H9 (cell line): ENCODE results near the gene TCEA3. TPM values are rescaled to one million over a fixed set of nuclear protein-coding genes. Genes with fewer than 3 reads are reported as not detected.
A peak's percentile ranks its signal among the peaks of the same experiment; 100 is the strongest.

Experiments used
- DNase-seq: peaks from one replicate; pipeline ENCODE4 v3.0.0-alpha.2; 2017
- H2AFZ ChIP-seq: one replicate; pipeline ENCODE4 v1.6.1; 2013; ENCODE audit warnings: mild to moderate bottlenecking, low read length, control low read depth, moderate library complexity
- H2AK5ac ChIP-seq: 2 replicates; pipeline ENCODE4 v1.6.1; 2013; ENCODE audit warnings: low read length, control low read depth, mixed read lengths; ENCODE audit not compliant: insufficient read length
- H2BK120ac ChIP-seq: one replicate; pipeline ENCODE4 v1.6.1; 2013; ENCODE audit warnings: low read depth, mild to moderate bottlenecking, low read length, control low read depth, inconsistent platforms; ENCODE audit not compliant: poor library complexity, severe bottlenecking
- H2BK12ac ChIP-seq: 2 replicates; pipeline ENCODE4 v1.6.1; 2013; ENCODE audit warnings: low read length, control low read depth, mixed read lengths, low read depth; ENCODE audit not compliant: insufficient read length
- H2BK15ac ChIP-seq: 2 replicates; pipeline ENCODE4 v1.6.1; 2013; ENCODE audit warnings: low read depth, low read length, control low read depth
- H2BK20ac ChIP-seq: one replicate; pipeline ENCODE4 v1.6.1; 2013; ENCODE audit warnings: low read depth, mild to moderate bottlenecking, low read length, control low read depth, inconsistent platforms; ENCODE audit not compliant: poor library complexity, severe bottlenecking
- H2BK5ac ChIP-seq: 2 replicates; pipeline ENCODE4 v1.6.1; 2013; ENCODE audit warnings: low read length, control low read depth, mixed read lengths; ENCODE audit not compliant: insufficient read length
- H3K14ac ChIP-seq: 2 replicates; pipeline ENCODE4 v1.6.1; 2013; ENCODE audit warnings: low read length, control low read depth; ENCODE audit not compliant: insufficient read depth
- H3K18ac ChIP-seq: 2 replicates; pipeline ENCODE4 v1.6.1; 2013; ENCODE audit warnings: low read depth, mild to moderate bottlenecking, mixed read lengths, low read length, control low read depth; ENCODE audit not compliant: insufficient read length
- H3K23ac ChIP-seq: 2 replicates; pipeline ENCODE4 v1.6.1; 2013; ENCODE audit warnings: low read length, control low read depth, mixed read lengths, low read depth; ENCODE audit not compliant: insufficient read length
- H3K23me2 ChIP-seq: 2 replicates; pipeline ENCODE4 v1.6.1; 2013; ENCODE audit warnings: low read depth, mild to moderate bottlenecking, mixed read lengths, low read length, control low read depth; ENCODE audit not compliant: insufficient read length, poor library complexity, severe bottlenecking
- H3K27ac ChIP-seq: 2 replicates; pipeline ENCODE4 v1.5.1; 2013; ENCODE audit warnings: low read length, control low read depth, mixed read lengths, low read depth; ENCODE audit not compliant: insufficient read length
- H3K27me3 ChIP-seq: 2 replicates; pipeline ENCODE4 v1.6.1; 2013; ENCODE audit warnings: low read length, control low read depth, inconsistent platforms; ENCODE audit not compliant: insufficient read depth
- H3K4ac ChIP-seq: 2 replicates; pipeline ENCODE4 v1.6.1; 2013; ENCODE audit warnings: low read depth, mild to moderate bottlenecking, control low read depth, inconsistent platforms, low read length, moderate library complexity
- H3K4me1 ChIP-seq: 2 replicates; pipeline ENCODE4 v1.6.1; 2013; ENCODE audit warnings: low read length, control low read depth, inconsistent platforms; ENCODE audit not compliant: insufficient read depth
- H3K4me2 ChIP-seq: 2 replicates; pipeline ENCODE4 v1.6.1; 2013; ENCODE audit warnings: low read length, control low read depth, mixed read lengths; ENCODE audit not compliant: insufficient read length, insufficient read depth
- H3K56ac ChIP-seq: 2 replicates; pipeline ENCODE4 v1.6.1; 2013; ENCODE audit warnings: low read depth, mild to moderate bottlenecking, mixed read lengths, low read length, control low read depth; ENCODE audit not compliant: insufficient read length
- H3K79me1 ChIP-seq: 2 replicates; pipeline ENCODE4 v1.6.1; 2013; ENCODE audit warnings: low read depth, mild to moderate bottlenecking, moderate library complexity, low read length, control low read depth, inconsistent platforms; ENCODE audit not compliant: insufficient read depth, poor library complexity, severe bottlenecking
- H3K79me2 ChIP-seq: 2 replicates; pipeline ENCODE4 v1.6.1; 2013; ENCODE audit warnings: low read length, control low read depth, inconsistent platforms; ENCODE audit not compliant: insufficient read depth
- H3K9ac ChIP-seq: 2 replicates; pipeline ENCODE4 v1.6.1; 2013; ENCODE audit warnings: low read length, control low read depth, mixed read lengths; ENCODE audit not compliant: insufficient read length; ENCODE audit errors: extremely low read depth
- H3K9me3 ChIP-seq: one replicate; pipeline ENCODE4 v1.6.1; 2013; ENCODE audit warnings: low read depth, low read length, inconsistent platforms; ENCODE audit not compliant: control insufficient read depth
- H3T11ph ChIP-seq: one replicate; pipeline ENCODE4 v1.6.1; 2013; ENCODE audit warnings: mild to moderate bottlenecking, low read length, control low read depth, inconsistent platforms
- H4K20me1 ChIP-seq: one replicate; pipeline ENCODE4 v1.6.1; 2013; ENCODE audit not compliant: control insufficient read depth, insufficient read length, insufficient read depth
- H4K5ac ChIP-seq: 2 replicates; pipeline ENCODE4 v1.6.1; 2013; ENCODE audit warnings: low read depth, mild to moderate bottlenecking, mixed read lengths, low read length, control low read depth; ENCODE audit not compliant: insufficient read length
- H4K8ac ChIP-seq: replicated peaks from 2 replicates; pipeline ENCODE4 v1.6.1; 2013; ENCODE audit warnings: low read length, control low read depth, mixed read lengths, low read depth; ENCODE audit not compliant: insufficient read length
- H4K91ac ChIP-seq: 2 replicates; pipeline ENCODE4 v1.6.1; 2013; ENCODE audit warnings: low read depth, mild to moderate bottlenecking, moderate library complexity, mixed read lengths, low read length, control low read depth; ENCODE audit not compliant: insufficient read length
- H3K27ac Mint-ChIP-seq, 3 experiments: 2 replicates in 2 of 3; 3 replicates in 1 of 3; pipeline ENCODE4 v1.8.0; 2020 to 2021; ENCODE audit warnings: mixed read lengths in 3 of 3, mild to moderate bottlenecking in 1 of 3, moderate library complexity in 1 of 3
- H3K27me3 Mint-ChIP-seq: 2 replicates; pipeline ENCODE4 v1.8.0; 2021; ENCODE audit warnings: low read depth, mild to moderate bottlenecking, moderate library complexity, mixed read lengths
- H3K36me3 Mint-ChIP-seq, 3 experiments: 2 replicates in 2 of 3; 3 replicates in 1 of 3; pipeline ENCODE4 v1.8.0; 2020 to 2021; ENCODE audit warnings: low read depth in 3 of 3, mixed read lengths in 3 of 3; ENCODE audit not compliant: insufficient read depth in 1 of 3
- H3K4me1 Mint-ChIP-seq, 2 experiments: 2 replicates each; pipeline ENCODE4 v1.8.0; 2020; ENCODE audit warnings: mixed read lengths in 2 of 2
- H3K4me3 Mint-ChIP-seq, 2 experiments: 2 replicates in 1 of 2; 3 replicates in 1 of 2; pipeline ENCODE4 v1.8.0; 2020 to 2021; ENCODE audit warnings: mild to moderate bottlenecking in 2 of 2, mixed read lengths in 2 of 2, moderate library complexity in 1 of 2
- H3K9me3 Mint-ChIP-seq, 2 experiments: 2 replicates in 1 of 2; 3 replicates in 1 of 2; pipeline ENCODE4 v1.8.0; 2020; ENCODE audit warnings: mild to moderate bottlenecking in 2 of 2, mixed read lengths in 2 of 2, moderate library complexity in 1 of 2
- WGBS: extraction: QIAGEN DNeasy Blood & Tissue Kit; methylation state at CpG from one replicate; pipeline ENCODE4 v1.1.7; 2013; ENCODE audit warnings: missing lambda C conversion rate, low lambda C conversion rate, mixed read lengths; ENCODE audit not compliant: insufficient read length; ENCODE audit errors: extremely low coverage; 5-methylcytosine and 5-hydroxymethylcytosine counted together
- total RNA-seq: library from RNA; stranded (reverse); gene quantifications from 2 replicates; pipeline ENCODE4 v1.2.1, GENCODE V29; 2021
- TF ChIP-seq, protein P1 (sequence below): fragments of 200-600 bp; sonication (generic); conservative IDR thresholded peaks from 3 replicates; pipeline ENCODE4 v1.8.0; 2021; ENCODE audit warnings: antibody characterized with exemption, mild to moderate bottlenecking

TCEA3 gene
- total RNA-seq, 1 experiment from 2014 or later = 0.37 TPM

DNA sequence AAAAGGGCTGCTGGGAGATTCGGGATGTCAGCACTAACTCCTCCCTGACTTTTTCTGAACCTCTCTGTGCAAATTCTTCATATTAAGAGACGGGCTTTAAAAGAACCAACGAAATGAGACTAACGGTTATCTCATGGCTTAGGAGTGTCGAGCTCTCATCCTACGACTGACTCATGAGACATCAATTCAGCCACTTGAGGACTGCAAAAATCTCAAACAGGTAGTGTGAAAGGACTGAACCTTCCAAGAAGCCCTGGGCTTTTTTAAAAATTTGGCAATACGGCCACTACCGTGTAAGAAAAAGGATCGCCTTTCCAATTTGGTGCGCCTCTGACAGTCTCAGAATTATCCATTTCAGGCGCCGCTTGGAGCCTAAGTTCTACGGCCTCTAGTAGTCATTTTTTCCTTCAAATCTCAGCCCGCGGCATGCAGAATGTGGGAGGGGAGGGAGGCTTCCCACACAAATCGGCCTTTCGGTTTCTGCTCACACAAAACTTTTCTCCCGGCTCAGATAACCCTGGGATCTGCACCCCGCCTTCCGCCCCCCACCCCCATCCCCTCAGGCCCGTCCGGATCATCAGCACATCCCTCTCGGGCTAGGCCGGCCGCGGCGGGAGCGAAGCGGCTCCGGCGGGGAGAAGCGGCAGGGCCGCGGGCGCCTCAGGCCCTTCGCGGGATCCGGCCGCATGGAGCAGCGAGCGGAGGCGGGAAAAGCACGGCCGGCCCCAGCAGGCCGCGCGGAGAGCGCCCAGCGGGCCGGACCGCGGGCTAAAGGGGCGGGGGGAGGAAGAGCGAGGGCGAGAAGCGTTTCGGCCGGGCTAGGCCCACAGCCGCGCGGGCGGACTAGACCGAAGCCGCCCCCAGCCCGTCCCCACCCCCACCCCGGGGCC, 81.1 kb downstream of the TCEA3 start:
- peak; percentile 31 for DNase-seq
- Histone ChIP-seq H3K23ac (no peak overlapping the region), H3K79me2 (peaks cover 42% of the 10 kb centered on the region; the same call in 1 of the 2 replicates), H3K4me1 (peaks cover 3% of the 10 kb centered on the region; the same call in 1 of the 2 replicates), H2BK5ac (no peak overlapping the region), H3K27ac (no peak overlapping the region), H3K27me3 (peaks cover 2% of the 10 kb centered on the region; the same call in 1 of the 2 replicates), H3K56ac (no peak overlapping the region), H2BK20ac (no peak overlapping the region), H2AK5ac (no peak overlapping the region), H3K23me2 (peaks cover 11% of the 10 kb centered on the region), H3K4ac (no peak overlapping the region; the same call in 1 of the 2 replicates), H2AFZ (no peak overlapping the region), H4K8ac (no peak overlapping the region), H4K20me1 (no peaks in the 10 kb centered on the region), H4K5ac (no peak overlapping the region), H4K91ac (no peak overlapping the region), H3K4me2 (peak overlapping the region; percentile 89), H2BK12ac (no peak overlapping the region), H3K14ac (peak overlapping the region; percentile 99), H2BK120ac (no peak overlapping the region), H3K9ac (peak overlapping the region; percentile 90), H3K9me3 (no peaks in the 10 kb centered on the region), H3K79me1 (no peaks in the 10 kb centered on the region), H3K18ac (peak overlapping the region; percentile 93), H3T11ph (no peak overlapping the region), H2BK15ac (no peak overlapping the region)
- peak overlapping the region; percentile 20 to 98 (median 96); a peak in 6 of 7 replicates for H3K27ac Mint-ChIP-seq
- TF ChIP-seq, protein P1, sequence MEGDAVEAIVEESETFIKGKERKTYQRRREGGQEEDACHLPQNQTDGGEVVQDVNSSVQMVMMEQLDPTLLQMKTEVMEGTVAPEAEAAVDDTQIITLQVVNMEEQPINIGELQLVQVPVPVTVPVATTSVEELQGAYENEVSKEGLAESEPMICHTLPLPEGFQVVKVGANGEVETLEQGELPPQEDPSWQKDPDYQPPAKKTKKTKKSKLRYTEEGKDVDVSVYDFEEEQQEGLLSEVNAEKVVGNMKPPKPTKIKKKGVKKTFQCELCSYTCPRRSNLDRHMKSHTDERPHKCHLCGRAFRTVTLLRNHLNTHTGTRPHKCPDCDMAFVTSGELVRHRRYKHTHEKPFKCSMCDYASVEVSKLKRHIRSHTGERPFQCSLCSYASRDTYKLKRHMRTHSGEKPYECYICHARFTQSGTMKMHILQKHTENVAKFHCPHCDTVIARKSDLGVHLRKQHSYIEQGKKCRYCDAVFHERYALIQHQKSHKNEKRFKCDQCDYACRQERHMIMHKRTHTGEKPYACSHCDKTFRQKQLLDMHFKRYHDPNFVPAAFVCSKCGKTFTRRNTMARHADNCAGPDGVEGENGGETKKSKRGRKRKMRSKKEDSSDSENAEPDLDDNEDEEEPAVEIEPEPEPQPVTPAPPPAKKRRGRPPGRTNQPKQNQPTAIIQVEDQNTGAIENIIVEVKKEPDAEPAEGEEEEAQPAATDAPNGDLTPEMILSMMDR = no peak
- H3K9me3 Mint-ChIP-seq = no peaks in the 10 kb centered on the region
- peaks cover 35% of the 10 kb centered on the region for H3K27me3 Mint-ChIP-seq
- H3K36me3 Mint-ChIP-seq = peaks cover 2 to 10% (median 6%) of the 10 kb centered on the region in 3 experiments; a peak in 6 of 7 replicates
- H3K4me3 Mint-ChIP-seq = peak overlapping the region; percentile 94 to 97
- WGBS = no CpG with 5 or more reads among the region's 66 CpGs
- H3K4me1 Mint-ChIP-seq = peaks cover 37 to 39% of the 10 kb centered on the region in 2 experiments
